Lower lobe of right lung (tissue), 2 donors: ENCODE measurements around the gene ENOX1. TPM values are rescaled to one million over a fixed set of nuclear protein-coding genes. Genes with fewer than 3 reads are reported as not detected.

Experiments
- ATAC-seq, 2 donors: fragments of 200-7000 bp; cut with Tn5 transposase; one replicate each; pipeline ENCODE4 v1.9.1; 2020 to 2022; ENCODE audit warnings: mild to moderate bottlenecking in 2 of 2, moderate library complexity in 2 of 2
- DNase-seq: peaks from one replicate; pipeline ENCODE4 v3.0.0-alpha.2; 2020
- H3K27ac ChIP-seq: fragments of 200-600 bp; one replicate; pipeline ENCODE4 v1.8.0; 2022
- H3K27me3 ChIP-seq: fragments of 200-600 bp; one replicate; pipeline ENCODE4 v1.8.0; 2022; ENCODE audit warnings: low read depth
- H3K36me3 ChIP-seq: fragments of 200-600 bp; one replicate; pipeline ENCODE4 v1.8.0; 2022; ENCODE audit warnings: mild to moderate bottlenecking
- H3K4me1 ChIP-seq: fragments of 200-600 bp; one replicate; pipeline ENCODE4 v1.8.0; 2022
- H3K4me3 ChIP-seq: fragments of 200-600 bp; one replicate; pipeline ENCODE4 v1.8.0; 2022; ENCODE audit warnings: mild to moderate bottlenecking
- H3K9me3 ChIP-seq: fragments of 200-600 bp; one replicate; pipeline ENCODE4 v1.8.0; 2022
- intact Hi-C: fragments of 100-400 bp; cut with DNase I; formaldehyde crosslinking; loops from one replicate; pipeline ENCODE4 v1.11.0; 2022
- total RNA-seq: library from RNA; stranded (reverse); fragmentation: NEBNext Ultra II Directional; extraction: Animal tissue kit (Norgen Biotek cat#: 25700); gene quantifications from one replicate; pipeline ENCODE4 v1.2.1, GENCODE V29; 2021
- TF ChIP-seq, protein P1 (sequence below): fragments of 200-600 bp; IDR thresholded peaks from one replicate; pipeline ENCODE4 v1.8.0; 2022; ENCODE audit warnings: antibody characterized with exemption, mild to moderate bottlenecking
- donor health status: DM: no; HTN: yes; CAD: no; lungs with severe emphysema.

The ENOX1 gene
- total RNA-seq, 1 donor from 2014 or later, result 2.0 TPM

DNA sequence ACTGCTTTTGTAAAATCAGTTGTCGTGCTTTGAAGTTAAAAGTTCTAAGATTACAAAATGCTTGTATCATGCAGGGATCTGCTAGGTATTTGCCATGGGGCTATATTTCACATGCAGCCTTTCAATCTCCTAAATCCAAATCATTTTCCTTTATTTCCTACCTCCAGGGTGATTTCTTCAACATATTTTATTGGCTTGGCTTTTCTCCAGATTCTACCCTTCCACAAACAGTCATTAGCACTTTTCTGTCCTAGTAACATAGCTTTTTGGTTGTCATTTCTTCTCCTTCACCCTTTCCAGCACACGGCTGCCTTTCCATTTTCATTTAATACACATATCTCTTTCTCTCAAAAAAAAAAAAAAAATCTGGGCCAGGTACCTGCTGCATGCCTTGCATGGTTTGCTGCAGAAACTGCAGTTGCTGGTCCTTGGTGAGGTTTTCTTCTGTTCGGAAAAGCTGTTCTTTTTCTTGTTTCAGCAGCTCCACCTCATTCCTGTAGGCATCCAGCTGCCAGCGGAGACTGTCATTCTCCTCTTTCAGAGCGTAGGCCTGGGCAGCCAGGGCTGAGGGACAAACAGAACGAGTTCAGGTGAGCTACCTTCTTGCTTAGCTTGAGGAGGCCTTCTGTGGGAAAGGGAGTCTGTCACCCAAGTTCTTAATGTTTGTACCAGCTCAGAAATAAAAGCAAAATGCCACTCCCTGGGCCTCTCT, 488.6 kb downstream of the ENOX1 start:
- no peak for ATAC-seq
- no peaks in the 10 kb centered on the region for H3K4me1 ChIP-seq
- intact Hi-C loops, result no loop called here
- TF ChIP-seq, protein P1, sequence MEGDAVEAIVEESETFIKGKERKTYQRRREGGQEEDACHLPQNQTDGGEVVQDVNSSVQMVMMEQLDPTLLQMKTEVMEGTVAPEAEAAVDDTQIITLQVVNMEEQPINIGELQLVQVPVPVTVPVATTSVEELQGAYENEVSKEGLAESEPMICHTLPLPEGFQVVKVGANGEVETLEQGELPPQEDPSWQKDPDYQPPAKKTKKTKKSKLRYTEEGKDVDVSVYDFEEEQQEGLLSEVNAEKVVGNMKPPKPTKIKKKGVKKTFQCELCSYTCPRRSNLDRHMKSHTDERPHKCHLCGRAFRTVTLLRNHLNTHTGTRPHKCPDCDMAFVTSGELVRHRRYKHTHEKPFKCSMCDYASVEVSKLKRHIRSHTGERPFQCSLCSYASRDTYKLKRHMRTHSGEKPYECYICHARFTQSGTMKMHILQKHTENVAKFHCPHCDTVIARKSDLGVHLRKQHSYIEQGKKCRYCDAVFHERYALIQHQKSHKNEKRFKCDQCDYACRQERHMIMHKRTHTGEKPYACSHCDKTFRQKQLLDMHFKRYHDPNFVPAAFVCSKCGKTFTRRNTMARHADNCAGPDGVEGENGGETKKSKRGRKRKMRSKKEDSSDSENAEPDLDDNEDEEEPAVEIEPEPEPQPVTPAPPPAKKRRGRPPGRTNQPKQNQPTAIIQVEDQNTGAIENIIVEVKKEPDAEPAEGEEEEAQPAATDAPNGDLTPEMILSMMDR, result no peak
- no peaks in the 10 kb centered on the region for H3K9me3 ChIP-seq
- H3K27ac ChIP-seq, result no peak overlapping the region
- no peaks in the 10 kb centered on the region for H3K27me3 ChIP-seq
- H3K36me3 ChIP-seq, result no peaks in the 10 kb centered on the region
- H3K4me3 ChIP-seq, result no peak overlapping the region
- no peak for DNase-seq

DNA sequence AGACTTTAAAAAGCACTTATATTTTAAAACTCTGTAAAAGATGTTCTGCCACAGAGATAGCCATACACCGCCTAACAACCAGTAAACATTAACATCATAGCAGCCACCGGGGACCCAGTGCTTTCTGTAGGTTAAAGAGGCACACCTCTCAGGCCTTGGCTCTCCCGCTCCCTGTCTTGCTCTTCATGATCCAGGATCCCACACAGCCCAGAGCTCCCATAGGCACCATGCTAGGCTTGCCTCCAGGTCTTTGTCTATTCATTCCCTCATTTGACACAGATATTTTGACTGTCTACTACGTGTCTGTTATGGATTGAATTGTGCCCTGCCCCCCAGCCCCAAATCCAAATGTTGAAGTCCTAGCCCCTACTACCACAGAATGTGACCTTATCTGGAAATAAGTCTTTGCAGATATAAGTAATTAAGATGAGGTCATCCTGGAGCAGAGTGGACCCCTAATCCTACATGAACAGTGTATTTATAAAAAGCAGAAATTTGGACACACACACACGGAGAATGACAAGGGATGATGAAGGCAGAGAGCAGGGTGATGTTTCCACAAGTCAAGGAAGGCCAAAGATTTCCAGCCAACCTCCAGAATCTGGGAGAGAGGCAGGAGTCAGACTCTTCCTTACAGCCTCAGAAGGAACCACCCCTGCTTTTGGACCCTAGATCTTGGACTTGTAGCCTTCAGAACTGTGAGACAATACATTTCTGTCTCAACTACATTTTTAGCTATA, 490.8 kb downstream of the ENOX1 start:
- intact Hi-C loops, result no loop called here
- no peak overlapping the region for H3K4me3 ChIP-seq
- H3K9me3 ChIP-seq, result no peaks in the 10 kb centered on the region
- ATAC-seq, result no peak
- no peaks in the 10 kb centered on the region for H3K4me1 ChIP-seq
- H3K27me3 ChIP-seq, result no peaks in the 10 kb centered on the region
- no peak for DNase-seq
- TF ChIP-seq, protein P1, result no peak
- no peak overlapping the region for H3K27ac ChIP-seq
- no peaks in the 10 kb centered on the region for H3K36me3 ChIP-seq

DNA sequence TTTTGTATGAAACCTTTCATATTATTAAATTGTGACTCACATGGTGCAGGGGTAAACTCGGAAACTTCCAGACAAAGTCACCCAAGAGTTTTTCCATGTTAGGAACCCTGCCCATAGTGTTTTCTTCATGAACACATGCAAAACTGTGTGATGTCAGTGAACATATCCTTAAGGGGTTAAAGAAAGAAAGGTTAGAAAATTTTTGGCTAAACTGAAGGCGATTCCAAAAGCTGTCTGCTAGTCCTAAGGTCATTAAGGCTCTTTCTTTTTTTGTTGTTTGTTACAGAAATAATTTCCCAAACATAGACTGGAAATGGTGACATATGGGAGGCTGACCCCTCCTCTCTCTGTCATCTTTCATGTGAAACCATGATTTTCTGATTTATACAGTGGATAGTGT, 491.5 kb downstream of the ENOX1 start:
- no peaks in the 10 kb centered on the region for H3K9me3 ChIP-seq
- no peaks in the 10 kb centered on the region for H3K27me3 ChIP-seq
- ATAC-seq (no peak), DNase-seq (no peak)
- H3K36me3 ChIP-seq, result no peaks in the 10 kb centered on the region
- intact Hi-C loops, result no loop called here
- TF ChIP-seq, protein P1, result no peak
- no peak overlapping the region for H3K27ac ChIP-seq
- H3K4me3 ChIP-seq, result no peak overlapping the region
- no peaks in the 10 kb centered on the region for H3K4me1 ChIP-seq

DNA sequence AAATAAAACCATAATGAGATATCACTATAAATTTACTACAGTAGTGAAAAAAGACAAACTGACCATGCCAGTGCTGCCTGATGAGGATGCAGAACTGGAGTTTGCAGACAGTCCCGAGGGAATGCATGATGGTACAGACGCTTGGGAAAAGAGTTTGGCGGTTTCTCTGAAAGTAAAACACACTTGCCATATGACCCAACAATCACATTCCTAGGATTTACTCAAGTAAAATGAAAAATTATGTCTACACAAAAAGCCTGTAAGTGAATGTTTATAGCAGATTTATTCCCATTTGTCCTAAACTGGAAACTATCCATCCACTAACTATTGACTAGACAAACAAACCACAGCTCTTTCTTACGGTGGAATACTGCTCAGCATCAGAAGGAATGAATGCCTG, 492.4 kb downstream of the ENOX1 start:
- intact Hi-C loops, result no loop called here
- no peaks in the 10 kb centered on the region for H3K9me3 ChIP-seq

DNA sequence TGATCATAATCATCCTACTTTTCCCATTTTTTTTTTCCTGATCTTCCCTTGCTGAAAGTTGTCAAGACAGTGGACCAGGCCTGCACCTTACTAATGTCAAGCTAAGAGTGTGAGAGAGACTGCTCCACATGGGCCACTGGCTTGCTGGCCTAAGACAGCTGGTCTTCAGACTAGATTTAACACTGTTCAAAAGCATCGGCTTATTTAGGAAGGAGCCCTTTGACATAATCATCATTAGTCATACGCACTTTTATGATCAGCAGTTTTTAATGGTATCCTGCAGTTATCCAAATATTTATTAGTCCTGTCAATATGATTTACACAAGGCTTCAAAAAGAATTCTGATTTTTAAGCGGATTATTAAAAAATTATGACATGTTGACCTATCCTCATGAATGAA, 492.8 kb downstream of the ENOX1 start:
- Histone ChIP-seq H3K4me3 (no peak overlapping the region), H3K9me3 (no peaks in the 10 kb centered on the region), H3K36me3 (no peaks in the 10 kb centered on the region), H3K27ac (no peak overlapping the region), H3K27me3 (no peaks in the 10 kb centered on the region), H3K4me1 (no peaks in the 10 kb centered on the region)
- intact Hi-C loops, result no loop called here
- no peak for DNase-seq
- ATAC-seq, result no peak
- TF ChIP-seq, protein P1, result no peak

More for the DNA sequence above, 492.4 kb downstream of the ENOX1 start:
- Histone ChIP-seq H3K27me3 (no peaks in the 10 kb centered on the region), H3K4me1 (no peaks in the 10 kb centered on the region), H3K4me3 (no peak overlapping the region), H3K36me3 (no peaks in the 10 kb centered on the region), H3K27ac (no peak overlapping the region)
- ATAC-seq (no peak), DNase-seq (no peak)
- TF ChIP-seq, protein P1, result no peak
